Sigmoid colon (tissue), 7 donors: ENCODE results near the gene IMPA2. TPM values are rescaled to one million over a fixed set of nuclear protein-coding genes. Genes with fewer than 3 reads are reported as not detected.

Source experiments
- DNase-seq: peaks from one replicate; pipeline ENCODE4 v3.0.0-alpha.2; 2019
- H3K27ac ChIP-seq, 4 donors: fragments of 200-600 bp; sonication (generic); one replicate each; pipeline ENCODE4 v1.5.1; 2016 to 2019; ENCODE audit warnings: mild to moderate bottlenecking in 1 of 4
- H3K27me3 ChIP-seq, 3 donors: fragments of 200-600 bp; sonication (generic); one replicate each; pipeline ENCODE4 v1.5.1; 2019; ENCODE audit warnings: mild to moderate bottlenecking in 1 of 3
- H3K36me3 ChIP-seq, 4 donors: fragments of 200-600 bp; sonication (generic); one replicate each; pipeline ENCODE4 v1.5.1; 2016 to 2019
- H3K4me1 ChIP-seq, 4 donors: fragments of 200-600 bp; sonication (generic); one replicate each; pipeline ENCODE4 v1.5.1; 2017 to 2019
- H3K4me3 ChIP-seq, 4 donors: fragments of 200-600 bp; sonication (generic); one replicate each; pipeline ENCODE4 v1.5.1; 2017 to 2019; ENCODE audit warnings: mild to moderate bottlenecking in 2 of 4, moderate library complexity in 1 of 4
- H3K9me3 ChIP-seq, 4 donors: fragments of 200-600 bp in 3 of 4; sonication (generic) in 3 of 4; one replicate each; pipeline versions ENCODE4 v1.5.1 to v1.6.1; 2013 to 2019
- CTCF ChIP-seq, 4 experiments: fragments of 450-650 bp in 3 of 4; fragments of 200-600 bp in 1 of 4; IDR thresholded peaks; one replicate each; pipeline ENCODE4 v1.5.1; 2016 to 2019; ENCODE audit warnings: antibody characterized with exemption in 4 of 4, mild to moderate bottlenecking in 3 of 4, moderate library complexity in 2 of 4
- EP300 ChIP-seq, 4 donors: sonication (generic); formaldehyde crosslinking; IDR thresholded peaks; one replicate each; pipeline ENCODE4 v1.6.1; 2017; ENCODE audit warnings: antibody characterized with exemption in 4 of 4
- POLR2A ChIP-seq, 2 donors: fragments of 450-650 bp; IDR thresholded peaks; one replicate each; pipeline ENCODE4 v1.6.1; 2016; ENCODE audit warnings: antibody characterized with exemption in 2 of 2, mild to moderate bottlenecking in 2 of 2, moderate library complexity in 2 of 2
- POLR2AphosphoS5 ChIP-seq, 4 donors: sonication (generic); formaldehyde crosslinking; IDR thresholded peaks; one replicate each; pipeline ENCODE4 v1.6.1; 2017; ENCODE audit warnings: antibody characterized with exemption in 4 of 4
- WGBS, 2 donors: extraction: QIAGEN DNeasy Blood & Tissue Kit; methylation state at CpG; one replicate each; pipeline ENCODE4 v1.1.7; 2013; 5-methylcytosine and 5-hydroxymethylcytosine counted together
- intact Hi-C: fragments of 100-400 bp; cut with DNase I; formaldehyde crosslinking; loops from one replicate; pipeline ENCODE4 v1.15.1; 2023
- polyA plus RNA-seq, 3 donors: library from polyadenylated mRNA; stranded (reverse); fragments of 200-250 nt; gene quantifications; one replicate each; pipeline ENCODE4 v1.2.3, GENCODE V29; 2013
- total RNA-seq, 4 donors: library from RNA; depleted of rRNA; stranded (reverse); fragments of >200 nt; gene quantifications; one replicate each; pipeline ENCODE4 v1.1.0, GENCODE V29; 2016
- donor health status: healthy with polysubstance abuse.
- donor health status: Bipolar disorder and iron deficiency.
- donor health status: healthy.

Gene IMPA2
- total and polyA plus RNA-seq, 7 donors: 21.3 to 138 (median 66.5) TPM

- intact Hi-C loops: no loop called here
- TF ChIP-seq EP300 (IDR thresholded peaks at IDR 0.05) (no peak), POLR2AphosphoS5 (IDR thresholded peaks at IDR 0.05) (no peak), POLR2A (IDR thresholded peaks at IDR 0.05) (no peak), CTCF (IDR thresholded peaks at IDR 0.05) (no peak)
- peak overlapping the region; percentile 41 to 77 (median 67) for H3K27ac ChIP-seq
- 95 to 98% methylated on average over 1 of the region's 1 CpG for WGBS, 2 donors
- DNase-seq: no peak
- H3K4me3 ChIP-seq: no peak overlapping the region
- H3K27me3 ChIP-seq: no peaks in the 10 kb centered on the region
- peaks cover 3 to 24% (median 12%) of the 10 kb centered on the region in 4 donors for H3K36me3 ChIP-seq
- H3K4me1 ChIP-seq: peaks cover 0 to 24% (median 11%) of the 10 kb centered on the region in 4 donors
- H3K9me3 ChIP-seq: no peaks in the 10 kb centered on the region
Observed at GRCh38 chr18:12031181-12031580, 49.9 kb downstream of the IMPA2 start.

GRCh38 chr18:12031846-12032245 is 50.5 kb downstream of the IMPA2 start:
- WGBS, 2 donors: 80 to 81% methylated on average over 7 of the region's 7 CpGs
- Histone ChIP-seq H3K4me1 (peaks cover 0 to 24% (median 11%) of the 10 kb centered on the region in 4 donors), H3K27me3 (no peaks in the 10 kb centered on the region), H3K9me3 (no peaks in the 10 kb centered on the region), H3K27ac (peak overlapping the region; percentile 41 to 77 (median 67)), H3K36me3 (peaks cover 3 to 24% (median 12%) of the 10 kb centered on the region in 4 donors), H3K4me3 (no peak overlapping the region)
- intact Hi-C loops: no loop called here
- peak; percentile 92 for DNase-seq
- no peak for TF ChIP-seq CTCF (IDR thresholded peaks at IDR 0.05)
- TF ChIP-seq POLR2AphosphoS5 (IDR thresholded peaks at IDR 0.05): peak in 3 of 4 donors; percentile 14 to 36 (median 30)
- no peak for TF ChIP-seq EP300 (IDR thresholded peaks at IDR 0.05)

- DNase-seq: peak; percentile 56
- Histone ChIP-seq H3K27me3 (no peaks in the 10 kb centered on the region), H3K9me3 (no peaks in the 10 kb centered on the region), H3K36me3 (peaks cover 3 to 23% (median 12%) of the 10 kb centered on the region in 4 donors), H3K4me3 (no peak overlapping the region), H3K27ac (peak overlapping the region in 3 of 4 donors; percentile 47 to 77 (median 69)), H3K4me1 (peaks cover 0 to 25% (median 10%) of the 10 kb centered on the region in 4 donors)
- 87% methylated on average over 11 of the region's 11 CpGs for WGBS, 2 donors
- TF ChIP-seq POLR2AphosphoS5 (IDR thresholded peaks at IDR 0.05): no peak
- TF ChIP-seq CTCF (IDR thresholded peaks at IDR 0.05): no peak
- TF ChIP-seq EP300 (IDR thresholded peaks at IDR 0.05): no peak
- TF ChIP-seq POLR2A (IDR thresholded peaks at IDR 0.05): no peak
- intact Hi-C loops: no loop called here
Observed at GRCh38 chr18:12032786-12033642, 51.7 kb downstream of the IMPA2 start.

GRCh38 chr18:12033643-12034025 is 52.3 kb downstream of the IMPA2 start:
- H3K4me3 ChIP-seq: no peak overlapping the region
- intact Hi-C loops: no loop called here
- no peak for DNase-seq
- WGBS, 2 donors: 85 to 86% methylated on average over 7 of the region's 7 CpGs
- TF ChIP-seq CTCF (IDR thresholded peaks at IDR 0.05): no peak
- no peak for TF ChIP-seq POLR2A (IDR thresholded peaks at IDR 0.05)
- H3K4me1 ChIP-seq: peaks cover 0 to 32% (median 16%) of the 10 kb centered on the region in 4 donors
- peaks cover under 1 to 17% (median 6%) of the 10 kb centered on the region in 4 donors for H3K36me3 ChIP-seq
- H3K27me3 ChIP-seq: no peaks in the 10 kb centered on the region
- no peaks in the 10 kb centered on the region for H3K9me3 ChIP-seq
- peak overlapping the region in 1 of 4 donors; percentile 64 for H3K27ac ChIP-seq
